IMR-90 (cell line): Measurements from ENCODE around the gene NEAT1. TPM values are rescaled to one million over a fixed set of nuclear protein-coding genes. Genes with fewer than 3 reads are reported as not detected.

Source experiments
- ATAC-seq: fragments of 200-7000 bp; cut with Tn5 transposase; 2 replicates; pipeline ENCODE4 v1.9.1; 2020; ENCODE audit warnings: low read depth, mild to moderate bottlenecking, moderate library complexity
- BruUV-seq: library from RNA; stranded (reverse); fragments of 400-500 nt; replicated peaks from 2 replicates; lab custom pipeline; 2021; lab: Mats Ljungman, UMichigan
- CTCF ChIA-PET: fragments of 300-600 bp; formaldehyde crosslinking; extraction: SDS; loops from one replicate; lab custom pipeline; 2021; ENCODE audit warnings: antibody characterized with exemption; lab: Yijun Ruan, JAX
- POLR2A ChIA-PET: fragments of 300-600 bp; sonication (Branson Sonifier 250); formaldehyde crosslinking; loops from one replicate; lab custom pipeline; 2022; ENCODE audit warnings: antibody characterized with exemption; ENCODE audit not compliant: unreplicated experiment; lab: Charles Lee
- DNase-seq: peaks from one replicate; pipeline ENCODE4 v3.0.0; 2013
- H2AFZ ChIP-seq: replicated peaks from 2 replicates; pipeline ENCODE3; 2013; ENCODE audit warnings: low read length, mild to moderate bottlenecking; ENCODE audit not compliant: poor library complexity
- H2AK5ac ChIP-seq: 2 replicates; pipeline ENCODE4 v1.6.1; 2013; ENCODE audit warnings: low read depth, low read length, inconsistent platforms
- H2AK9ac ChIP-seq: replicated peaks from 2 replicates; pipeline ENCODE3; 2013; ENCODE audit warnings: mild to moderate bottlenecking, low read depth, low read length, moderate library complexity; ENCODE audit not compliant: poor library complexity
- H2BK120ac ChIP-seq: 2 replicates; pipeline ENCODE4 v1.6.1; 2013; ENCODE audit warnings: low read depth, low read length, inconsistent platforms
- H2BK15ac ChIP-seq: 3 replicates; pipeline ENCODE4 v1.6.1; 2013; ENCODE audit warnings: low read depth, low read length, inconsistent platforms
- H2BK20ac ChIP-seq: 2 replicates; pipeline ENCODE4 v1.6.1; 2013; ENCODE audit warnings: low read depth, mild to moderate bottlenecking, inconsistent platforms, low read length, moderate library complexity
- H2BK5ac ChIP-seq: 2 replicates; pipeline ENCODE4 v1.6.1; 2013; ENCODE audit warnings: mild to moderate bottlenecking, low read depth, low read length, inconsistent platforms; ENCODE audit not compliant: poor library complexity, severe bottlenecking
- H3K14ac ChIP-seq: replicated peaks from 2 replicates; pipeline ENCODE4 v1.6.1; 2013; ENCODE audit warnings: low read depth, low read length, inconsistent platforms
- H3K18ac ChIP-seq: 2 replicates; pipeline ENCODE4 v1.6.1; 2013; ENCODE audit warnings: low read depth, low read length, control low read depth
- H3K23ac ChIP-seq: 2 replicates; pipeline ENCODE4 v1.6.1; 2013; ENCODE audit warnings: low read depth, low read length, inconsistent platforms
- H3K27ac ChIP-seq: 2 replicates; pipeline ENCODE4 v1.5.1; 2013; ENCODE audit warnings: mild to moderate bottlenecking, control low read depth, low read length; ENCODE audit not compliant: insufficient read depth
- H3K27me3 ChIP-seq: 2 replicates; pipeline ENCODE4 v1.6.1; 2013; ENCODE audit warnings: low read length; ENCODE audit not compliant: control insufficient read depth, insufficient read depth
- H3K36me3 ChIP-seq: 2 replicates; pipeline ENCODE4 v1.6.1; 2013; ENCODE audit warnings: low read length, mixed read lengths; ENCODE audit not compliant: control insufficient read depth, insufficient read depth
- H3K4ac ChIP-seq: 2 replicates; pipeline ENCODE4 v1.6.1; 2013; ENCODE audit warnings: low read depth, low read length, inconsistent platforms
- H3K4me1 ChIP-seq: 2 replicates; pipeline ENCODE4 v1.6.1; 2013; ENCODE audit warnings: low read length, mixed read lengths; ENCODE audit not compliant: control insufficient read depth, insufficient read depth
- H3K4me2 ChIP-seq: 2 replicates; pipeline ENCODE4 v1.6.1; 2013; ENCODE audit warnings: low read depth, mild to moderate bottlenecking, control low read depth, low read length, moderate library complexity
- H3K4me3 ChIP-seq: 2 replicates; pipeline ENCODE4 v1.5.1; 2013; ENCODE audit warnings: low read depth, mild to moderate bottlenecking, control low read depth, low read length, moderate library complexity; ENCODE audit not compliant: insufficient read depth
- H3K56ac ChIP-seq: 2 replicates; pipeline ENCODE4 v1.6.1; 2013; ENCODE audit warnings: low read length, inconsistent platforms; ENCODE audit not compliant: insufficient read depth; ENCODE audit errors: extremely low read depth
- H3K79me1 ChIP-seq, 2 experiments: 2 replicates each; pipeline ENCODE4 v1.6.1; 2013; ENCODE audit warnings: low read length in 2 of 2, inconsistent platforms in 1 of 2, low read depth in 1 of 2
- H3K9ac ChIP-seq: 2 replicates; pipeline ENCODE4 v1.6.1; 2013; ENCODE audit warnings: low read depth, low read length, control low read depth
- H3K9me1 ChIP-seq: 2 replicates; pipeline ENCODE4 v1.6.1; 2013; ENCODE audit warnings: low read length, inconsistent platforms; ENCODE audit not compliant: insufficient read depth
- H3K9me3 ChIP-seq: 2 replicates; pipeline ENCODE4 v1.6.1; 2013; ENCODE audit warnings: low read length; ENCODE audit not compliant: control insufficient read depth, insufficient read depth
- H4K20me1 ChIP-seq: 2 replicates; pipeline ENCODE4 v1.6.1; 2013; ENCODE audit warnings: low read length, inconsistent platforms; ENCODE audit not compliant: insufficient read depth
- H4K5ac ChIP-seq: 2 replicates; pipeline ENCODE4 v1.6.1; 2013; ENCODE audit warnings: mild to moderate bottlenecking, low read depth, low read length, control low read depth
- H4K8ac ChIP-seq, 2 experiments: 2 replicates each; pipeline ENCODE4 v1.6.1; 2013; ENCODE audit warnings: low read depth in 2 of 2, low read length in 2 of 2, control low read depth in 1 of 2, inconsistent platforms in 1 of 2
- H4K91ac ChIP-seq: 2 replicates; pipeline ENCODE4 v1.6.1; 2013; ENCODE audit warnings: low read depth, low read length, inconsistent platforms; ENCODE audit not compliant: insufficient read depth
- BHLHE40 ChIP-seq: fragments of 150-350 bp; IDR thresholded peaks from 2 replicates; pipeline ENCODE4 v1.6.1; 2016; ENCODE audit warnings: mild to moderate bottlenecking, low read depth, low read length
- CEBPB ChIP-seq: IDR thresholded peaks from 2 replicates; pipeline ENCODE4 v1.6.1; 2012; ENCODE audit warnings: low read depth, low read length, improper control_type of control experiment
- CHD1 ChIP-seq: IDR thresholded peaks from 2 replicates; pipeline ENCODE4 v1.6.1; 2012; ENCODE audit warnings: low read depth, low read length, improper control_type of control experiment
- FOS ChIP-seq: fragments of 150-350 bp; IDR thresholded peaks from 2 replicates; pipeline ENCODE4 v1.6.1; 2016; ENCODE audit warnings: low read depth, low read length
- MXI1 ChIP-seq: IDR thresholded peaks from 2 replicates; pipeline ENCODE4 v1.6.1; 2012; ENCODE audit warnings: low read depth, mild to moderate bottlenecking, low read length, moderate library complexity, borderline replicate concordance
- POLR2A ChIP-seq: IDR thresholded peaks from 2 replicates; pipeline ENCODE4 v1.6.1; 2012; ENCODE audit warnings: mild to moderate bottlenecking, low read depth, low read length
- RAD21 ChIP-seq: IDR thresholded peaks from 2 replicates; pipeline ENCODE4 v1.6.1; 2012; ENCODE audit warnings: low read length, improper control_type of control experiment
- RCOR1 ChIP-seq: IDR thresholded peaks from 2 replicates; pipeline ENCODE4 v1.6.1; 2012; ENCODE audit warnings: mild to moderate bottlenecking, low read length, improper control_type of control experiment; ENCODE audit not compliant: insufficient replicate concordance
- RFX5 ChIP-seq: IDR thresholded peaks from 2 replicates; pipeline ENCODE4 v1.8.0; 2012; ENCODE audit warnings: low read depth, mild to moderate bottlenecking, low read length, moderate library complexity
- SMC3 ChIP-seq: fragments of 150-350 bp; IDR thresholded peaks from 2 replicates; pipeline ENCODE4 v1.6.1; 2016; ENCODE audit warnings: low read depth, mild to moderate bottlenecking, antibody characterized with exemption, low read length, moderate library complexity
- WGBS, 2 experiments: methylation state at CpG; one replicate each; pipeline versions ENCODE4 v1.1.5 to v1.1.7; 2013; ENCODE audit warnings: missing lambda C conversion rate in 2 of 2; ENCODE audit not compliant: insufficient read length in 1 of 2; ENCODE audit errors: extremely low coverage in 2 of 2; 5-methylcytosine and 5-hydroxymethylcytosine counted together
- dilution Hi-C: fragments of 300-500 bp; cut with HindIII; formaldehyde crosslinking; loops from one replicate; pipeline ENCODE4 v1.14.3; 2018; ENCODE audit warnings: low sequenced_read_pairs; ENCODE audit not compliant: unreplicated experiment
- in situ Hi-C: fragments of 300-500 bp; cut with MboI; formaldehyde crosslinking; loops from 3 replicates; pipeline ENCODE4 v1.14.3; 2019; ENCODE audit warnings: low sequenced_read_pairs, inconsistent platforms, mixed read lengths
- intact Hi-C: fragments of 100-400 bp; cut with micrococcal nuclease; formaldehyde crosslinking; loops from 2 replicates; pipeline ENCODE4 v1.10.0; 2022
- polyA plus RNA-seq, 3 experiments: library from polyadenylated mRNA; depleted of rRNA; stranded (reverse); fragments of >200 nt; gene quantifications; 2 replicates each; pipeline ENCODE4 v1.2.3, GENCODE V29; 2012; ENCODE audit warnings: low replicate concordance in 1 of 3
- total RNA-seq: library from RNA; depleted of rRNA; stranded (reverse); fragments of >200 nt; gene quantifications from 2 replicates; pipeline ENCODE4 v1.2.3, GENCODE V29; 2012
- TF ChIP-seq, protein P1 (sequence below): fragments of 150-350 bp; IDR thresholded peaks from 2 replicates; pipeline ENCODE4 v1.6.1; 2016; ENCODE audit warnings: low read depth, mild to moderate bottlenecking, low read length, moderate library complexity, borderline replicate concordance
- TF ChIP-seq, protein P2 (sequence below): conservative IDR thresholded peaks from 2 replicates; pipeline ENCODE4 v1.5.1; 2012; ENCODE audit warnings: mild to moderate bottlenecking, low read depth, low read length, improper control_type of control experiment
- TF ChIP-seq, protein P3 (sequence below): fragments of 150-350 bp; IDR thresholded peaks from 2 replicates; pipeline ENCODE4 v1.6.1; 2017; ENCODE audit warnings: mild to moderate bottlenecking, antibody characterized with exemption, low read length, low read depth

Gene NEAT1
- total and polyA plus RNA-seq, 2 of the 4 experiments (the other 2 are of a cell fraction) = 30.1 to 114 TPM

DNA sequence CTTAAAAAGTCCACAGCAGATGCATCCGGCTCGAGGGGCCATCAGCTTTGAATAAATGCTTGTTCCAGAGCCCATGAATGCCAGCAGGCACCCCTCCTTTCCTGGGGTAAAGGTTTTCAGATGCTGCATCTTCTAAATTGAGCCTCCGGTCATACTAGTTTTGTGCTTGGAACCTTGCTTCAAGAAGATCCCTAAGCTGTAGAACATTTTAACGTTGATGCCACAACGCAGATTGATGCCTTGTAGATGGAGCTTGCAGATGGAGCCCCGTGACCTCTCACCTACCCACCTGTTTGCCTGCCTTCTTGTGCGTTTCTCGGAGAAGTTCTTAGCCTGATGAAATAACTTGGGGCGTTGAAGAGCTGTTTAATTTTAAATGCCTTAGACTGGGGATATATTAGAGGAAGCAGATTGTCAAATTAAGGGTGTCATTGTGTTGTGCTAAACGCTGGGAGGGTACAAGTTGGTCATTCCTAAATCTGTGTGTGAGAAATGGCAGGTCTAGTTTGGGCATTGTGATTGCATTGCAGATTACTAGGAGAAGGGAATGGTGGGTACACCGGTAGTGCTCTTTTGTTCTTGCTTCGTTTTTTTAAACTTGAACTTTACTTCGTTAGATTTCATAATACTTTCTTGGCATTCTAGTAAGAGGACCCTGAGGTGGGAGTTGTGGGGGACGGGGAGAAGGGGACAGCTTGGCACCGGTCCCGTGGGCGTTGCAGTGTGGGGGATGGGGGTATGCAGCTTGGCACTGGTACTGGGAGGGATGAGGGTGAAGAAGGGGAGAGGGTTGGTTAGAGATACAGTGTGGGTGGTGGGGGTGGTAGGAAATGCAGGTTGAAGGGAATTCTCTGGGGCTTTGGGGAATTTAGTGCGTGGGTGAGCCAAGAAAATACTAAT lies 1.9 kb downstream of the NEAT1 start:
- CTCF ChIA-PET = interaction anchor here (0.6 kb wide), 1 partner anchor 59 kb away, joined by 6 read pairs; no protein-coding TSS in a partner anchor
- H3K14ac ChIP-seq = peak overlapping the region; percentile 95
- no TSS peak for BruUV-seq
- H2BK5ac ChIP-seq = peak overlapping the region; percentile 42
- no peaks in the 10 kb centered on the region for H3K9me1 ChIP-seq
- peaks cover 73% of the 10 kb centered on the region for H4K20me1 ChIP-seq
- no peak overlapping the region for H2AFZ ChIP-seq
- no peak overlapping the region for H4K5ac ChIP-seq
- H3K4ac ChIP-seq = peak overlapping the region; percentile 72
- in situ Hi-C loops = no loop called here
- ATAC-seq (no peak), DNase-seq (peak; percentile 54)
- dilution Hi-C loops = no loop called here
- H2AK9ac ChIP-seq = peak overlapping the region; percentile 80
- H2AK5ac ChIP-seq = no peak overlapping the region
- POLR2A ChIA-PET = interaction anchor here (0.6 to 6.3 kb wide), 18 partner anchors 22 to 1078 kb away, joined by 3 to 125 read pairs (median 7); partner anchors contain the start of genes MALAT1 and SCYL1
- 3% methylated on average over 7 of the region's 18 CpGs; no CpG with 5 or more reads in 1 of the 2 experiments for WGBS, 2 experiments
- H4K8ac ChIP-seq = peak overlapping the region in 1 of 2 experiments; percentile 27; a peak in 2 of 4 replicates
- intact Hi-C loops = no loop called here
- peaks cover 6% of the 10 kb centered on the region for H3K4me1 ChIP-seq
- peaks cover 37% of the 10 kb centered on the region for H3K36me3 ChIP-seq
- H2BK20ac ChIP-seq = no peak overlapping the region
- H3K4me3 ChIP-seq = peak overlapping the region; percentile 92
- no peak overlapping the region; the same call in 1 of the 2 replicates for H2BK120ac ChIP-seq
- H3K9me3 ChIP-seq = no peaks in the 10 kb centered on the region
- H2BK15ac ChIP-seq = no peak overlapping the region
- peak overlapping the region; percentile 55 for H3K18ac ChIP-seq
- peak overlapping the region; percentile 99 for H3K23ac ChIP-seq
- peak overlapping the region; percentile 84 for H3K56ac ChIP-seq
- H3K27ac ChIP-seq = peak overlapping the region; percentile 97
- peaks cover 3 to 35% of the 10 kb centered on the region in 2 experiments; a peak in 2 of 4 replicates for H3K79me1 ChIP-seq
- H3K4me2 ChIP-seq = peak overlapping the region; percentile 80
- H3K27me3 ChIP-seq = no peaks in the 10 kb centered on the region
- peak overlapping the region; percentile 97 for H3K9ac ChIP-seq
- H4K91ac ChIP-seq = no peak overlapping the region
- TF ChIP-seq, protein P1, sequence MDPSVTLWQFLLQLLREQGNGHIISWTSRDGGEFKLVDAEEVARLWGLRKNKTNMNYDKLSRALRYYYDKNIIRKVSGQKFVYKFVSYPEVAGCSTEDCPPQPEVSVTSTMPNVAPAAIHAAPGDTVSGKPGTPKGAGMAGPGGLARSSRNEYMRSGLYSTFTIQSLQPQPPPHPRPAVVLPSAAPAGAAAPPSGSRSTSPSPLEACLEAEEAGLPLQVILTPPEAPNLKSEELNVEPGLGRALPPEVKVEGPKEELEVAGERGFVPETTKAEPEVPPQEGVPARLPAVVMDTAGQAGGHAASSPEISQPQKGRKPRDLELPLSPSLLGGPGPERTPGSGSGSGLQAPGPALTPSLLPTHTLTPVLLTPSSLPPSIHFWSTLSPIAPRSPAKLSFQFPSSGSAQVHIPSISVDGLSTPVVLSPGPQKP = no peak
- TF ChIP-seq CEBPB (no peak), CHD1 (peak; percentile 93), RCOR1 (no peak), BHLHE40 (no peak), FOS (no peak), POLR2A (peak; percentile 74; the same call in 1 of the 2 replicates), MXI1 (no peak), RFX5 (no peak), RAD21 (no peak), SMC3 (no peak)
- TF ChIP-seq, protein P2, sequence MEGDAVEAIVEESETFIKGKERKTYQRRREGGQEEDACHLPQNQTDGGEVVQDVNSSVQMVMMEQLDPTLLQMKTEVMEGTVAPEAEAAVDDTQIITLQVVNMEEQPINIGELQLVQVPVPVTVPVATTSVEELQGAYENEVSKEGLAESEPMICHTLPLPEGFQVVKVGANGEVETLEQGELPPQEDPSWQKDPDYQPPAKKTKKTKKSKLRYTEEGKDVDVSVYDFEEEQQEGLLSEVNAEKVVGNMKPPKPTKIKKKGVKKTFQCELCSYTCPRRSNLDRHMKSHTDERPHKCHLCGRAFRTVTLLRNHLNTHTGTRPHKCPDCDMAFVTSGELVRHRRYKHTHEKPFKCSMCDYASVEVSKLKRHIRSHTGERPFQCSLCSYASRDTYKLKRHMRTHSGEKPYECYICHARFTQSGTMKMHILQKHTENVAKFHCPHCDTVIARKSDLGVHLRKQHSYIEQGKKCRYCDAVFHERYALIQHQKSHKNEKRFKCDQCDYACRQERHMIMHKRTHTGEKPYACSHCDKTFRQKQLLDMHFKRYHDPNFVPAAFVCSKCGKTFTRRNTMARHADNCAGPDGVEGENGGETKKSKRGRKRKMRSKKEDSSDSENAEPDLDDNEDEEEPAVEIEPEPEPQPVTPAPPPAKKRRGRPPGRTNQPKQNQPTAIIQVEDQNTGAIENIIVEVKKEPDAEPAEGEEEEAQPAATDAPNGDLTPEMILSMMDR = no peak
- TF ChIP-seq, protein P3, sequence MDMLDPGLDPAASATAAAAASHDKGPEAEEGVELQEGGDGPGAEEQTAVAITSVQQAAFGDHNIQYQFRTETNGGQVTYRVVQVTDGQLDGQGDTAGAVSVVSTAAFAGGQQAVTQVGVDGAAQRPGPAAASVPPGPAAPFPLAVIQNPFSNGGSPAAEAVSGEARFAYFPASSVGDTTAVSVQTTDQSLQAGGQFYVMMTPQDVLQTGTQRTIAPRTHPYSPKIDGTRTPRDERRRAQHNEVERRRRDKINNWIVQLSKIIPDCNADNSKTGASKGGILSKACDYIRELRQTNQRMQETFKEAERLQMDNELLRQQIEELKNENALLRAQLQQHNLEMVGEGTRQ = no peak; the same call in none of the 2 replicates
